Mesendoderm (in vitro differentiated cells): ENCODE results near the gene SRSF3.
"Not testable (repeated sequence)": the region's sequence is repeated elsewhere in the genome, so short reads cannot be mapped to it uniquely, and the experiment has no call there.

Source experiments
- DNase-seq: peaks from one replicate; pipeline ENCODE4 v3.0.0; 2013
- H2AK5ac ChIP-seq: 2 replicates; pipeline ENCODE4 v1.6.1; 2013; ENCODE audit warnings: low read length, inconsistent platforms
- H2BK120ac ChIP-seq: 2 replicates; pipeline ENCODE4 v1.6.1; 2013; ENCODE audit warnings: low read depth, mild to moderate bottlenecking, low read length, moderate library complexity, mixed read lengths
- H2BK15ac ChIP-seq: replicated peaks from 2 replicates; pipeline ENCODE4 v1.6.1; 2013; ENCODE audit warnings: low read depth, mild to moderate bottlenecking, moderate library complexity
- H2BK5ac ChIP-seq: 2 replicates; pipeline ENCODE4 v1.6.1; 2013; ENCODE audit warnings: low read length, inconsistent platforms
- H3K18ac ChIP-seq: 2 replicates; pipeline ENCODE4 v1.6.1; 2013; ENCODE audit warnings: mild to moderate bottlenecking, low read length, mixed read lengths
- H3K23ac ChIP-seq: one replicate; pipeline ENCODE4 v1.6.1; 2013; ENCODE audit warnings: low read length
- H3K27ac ChIP-seq: 2 replicates; pipeline ENCODE4 v1.5.1; 2013; ENCODE audit warnings: low read depth, mild to moderate bottlenecking, inconsistent platforms, low read length, moderate library complexity
- H3K27me3 ChIP-seq: 2 replicates; pipeline ENCODE4 v1.6.1; 2013; ENCODE audit warnings: low read length, control low read depth, mild to moderate bottlenecking, inconsistent platforms; ENCODE audit not compliant: insufficient read depth, poor library complexity
- H3K36me3 ChIP-seq: 2 replicates; pipeline ENCODE4 v1.6.1; 2013; ENCODE audit warnings: low read length, inconsistent platforms; ENCODE audit not compliant: control insufficient read depth, insufficient read depth
- H3K4ac ChIP-seq: one replicate; pipeline ENCODE4 v1.6.1; 2013; ENCODE audit warnings: low read depth, mild to moderate bottlenecking, low read length, moderate library complexity
- H3K4me1 ChIP-seq: 2 replicates; pipeline ENCODE4 v1.6.1; 2013; ENCODE audit warnings: low read depth, low read length, inconsistent platforms; ENCODE audit not compliant: control insufficient read depth
- H3K4me2 ChIP-seq: 2 replicates; pipeline ENCODE4 v1.6.1; 2013; ENCODE audit warnings: low read length
- H3K4me3 ChIP-seq: 2 replicates; pipeline ENCODE4 v1.5.1; 2013; ENCODE audit warnings: mild to moderate bottlenecking, low read length
- H3K56ac ChIP-seq: one replicate; pipeline ENCODE4 v1.6.1; 2013; ENCODE audit warnings: low read length
- H3K79me1 ChIP-seq: 2 replicates; pipeline ENCODE4 v1.6.1; 2013; ENCODE audit warnings: low read length, inconsistent platforms
- H3K79me2 ChIP-seq: 2 replicates; pipeline ENCODE4 v1.6.1; 2013; ENCODE audit warnings: mild to moderate bottlenecking, low read length; ENCODE audit not compliant: control insufficient read depth, insufficient read depth
- H3K9ac ChIP-seq: 2 replicates; pipeline ENCODE4 v1.6.1; 2013; ENCODE audit warnings: low read length, inconsistent platforms
- H4K5ac ChIP-seq: one replicate; pipeline ENCODE4 v1.6.1; 2013; ENCODE audit warnings: low read length
- H4K8ac ChIP-seq: one replicate; pipeline ENCODE4 v1.6.1; 2013; ENCODE audit warnings: low read depth, mild to moderate bottlenecking, control low read depth, low read length, moderate library complexity
- WGBS: extraction: QIAGEN DNeasy Blood & Tissue Kit; methylation state at CpG from one replicate; pipeline ENCODE4 v1.1.7; 2013; ENCODE audit warnings: low lambda C conversion rate, missing lambda C conversion rate; ENCODE audit not compliant: insufficient coverage; ENCODE audit errors: extremely low coverage; 5-methylcytosine and 5-hydroxymethylcytosine counted together

The SRSF3 gene

GRCh38 chr6:36608788-36609563 is 14.8 kb downstream of the SRSF3 start:
- Histone ChIP-seq H2AK5ac (no peak overlapping the region), H3K18ac (no peak overlapping the region), H3K4me2 (no peak overlapping the region), H3K36me3 (peaks cover 16% of the 10 kb centered on the region), H4K8ac (no peak overlapping the region), H3K4me1 (no peaks in the 10 kb centered on the region), H4K5ac (no peak overlapping the region), H3K4ac (no peak overlapping the region), H3K9ac (no peak overlapping the region), H3K23ac (no peak overlapping the region), H3K27me3 (no peaks in the 10 kb centered on the region), H3K79me1 (peaks cover 12% of the 10 kb centered on the region), H3K4me3 (no peak overlapping the region), H2BK15ac (no peak overlapping the region), H3K79me2 (peaks cover 18% of the 10 kb centered on the region), H3K56ac (no peak overlapping the region), H2BK5ac (no peak overlapping the region), H3K27ac (no peak overlapping the region), H2BK120ac (no peak overlapping the region)
- no peak for DNase-seq
- no CpG with 5 or more reads among the region's 5 CpGs for WGBS

GRCh38 chr6:36609582-36609981 is 15.4 kb downstream of the SRSF3 start:
- peaks cover 14% of the 10 kb centered on the region for H3K36me3 ChIP-seq
- H3K27ac ChIP-seq, result no peak overlapping the region
- no peak for DNase-seq
- no peak overlapping the region for H2BK5ac ChIP-seq
- no peak overlapping the region for H3K23ac ChIP-seq
- WGBS, result no CpG with 5 or more reads among the region's 3 CpGs
- H2AK5ac ChIP-seq, result no peak overlapping the region
- H3K4me2 ChIP-seq, result no peak overlapping the region
- no peak overlapping the region for H3K4ac ChIP-seq
- no peak overlapping the region for H2BK15ac ChIP-seq
- no peak overlapping the region for H4K8ac ChIP-seq
- H3K4me3 ChIP-seq, result no peak overlapping the region
- H3K79me1 ChIP-seq, result peaks cover 8% of the 10 kb centered on the region
- H2BK120ac ChIP-seq, result no peak overlapping the region
- H3K79me2 ChIP-seq, result peaks cover 12% of the 10 kb centered on the region
- no peak overlapping the region for H3K56ac ChIP-seq
- no peaks in the 10 kb centered on the region for H3K27me3 ChIP-seq
- H3K18ac ChIP-seq, result no peak overlapping the region
- H4K5ac ChIP-seq, result no peak overlapping the region
- H3K9ac ChIP-seq, result no peak overlapping the region
- no peaks in the 10 kb centered on the region for H3K4me1 ChIP-seq

GRCh38 chr6:36610041-36610955 is 16.1 kb downstream of the SRSF3 start:
- Histone ChIP-seq H2AK5ac (no peak overlapping the region), H2BK5ac (no peak overlapping the region), H4K8ac (no peak overlapping the region), H3K4me2 (no peak overlapping the region), H3K36me3 (peaks cover 12% of the 10 kb centered on the region), H2BK120ac (no peak overlapping the region), H3K27ac (no peak overlapping the region), H3K18ac (no peak overlapping the region), H4K5ac (no peak overlapping the region), H3K4me1 (no peaks in the 10 kb centered on the region), H3K79me1 (peaks cover 8% of the 10 kb centered on the region), H3K56ac (no peak overlapping the region), H3K23ac (no peak overlapping the region), H2BK15ac (no peak overlapping the region), H3K79me2 (peaks cover 8% of the 10 kb centered on the region), H3K27me3 (no peaks in the 10 kb centered on the region), H3K4ac (no peak overlapping the region), H3K9ac (no peak overlapping the region), H3K4me3 (no peak overlapping the region)
- WGBS, result no CpG with 5 or more reads among the region's 14 CpGs
- no peak for DNase-seq

- no peak overlapping the region for H2AK5ac ChIP-seq
- no peak overlapping the region for H3K18ac ChIP-seq
- no CpG with 5 or more reads among the region's 1 CpG for WGBS
- no peak overlapping the region for H3K9ac ChIP-seq
- H3K4me1 ChIP-seq, result no peaks in the 10 kb centered on the region
- no peaks in the 10 kb centered on the region for H3K27me3 ChIP-seq
- H3K4me2 ChIP-seq, result no peak overlapping the region
- H2BK15ac ChIP-seq, result no peak overlapping the region
- no peak overlapping the region for H3K4ac ChIP-seq
- no peak overlapping the region for H3K56ac ChIP-seq
- no peak overlapping the region for H2BK120ac ChIP-seq
- no peak overlapping the region for H2BK5ac ChIP-seq
- no peak overlapping the region for H4K8ac ChIP-seq
- peaks cover 7% of the 10 kb centered on the region for H3K79me1 ChIP-seq
- H4K5ac ChIP-seq, result no peak overlapping the region
- DNase-seq, result no peak
- H3K27ac ChIP-seq, result no peak overlapping the region
- H3K4me3 ChIP-seq, result no peak overlapping the region
- peaks cover 10% of the 10 kb centered on the region for H3K36me3 ChIP-seq
- no peak overlapping the region for H3K23ac ChIP-seq
- peaks cover 5% of the 10 kb centered on the region for H3K79me2 ChIP-seq
Measured at GRCh38 chr6:36610956-36611336, 16.8 kb downstream of the SRSF3 start.

- not testable (repeated sequence) for H3K23ac ChIP-seq, H3K4ac ChIP-seq, H3K56ac ChIP-seq, H3K27me3 ChIP-seq, H3K36me3 ChIP-seq, H3K79me2 ChIP-seq, H4K5ac ChIP-seq, H2BK120ac ChIP-seq, H3K18ac ChIP-seq, H4K8ac ChIP-seq, H2BK5ac ChIP-seq, H3K79me1 ChIP-seq, H3K4me3 ChIP-seq, H3K27ac ChIP-seq, DNase-seq, H2AK5ac ChIP-seq, H3K4me1 ChIP-seq, H2BK15ac ChIP-seq, H3K9ac ChIP-seq, H3K4me2 ChIP-seq
- no CpG with 5 or more reads among the region's 3 CpGs for WGBS
Measured at GRCh38 chr6:36611679-36612078, 17.5 kb downstream of the SRSF3 start.
